ENCODE measurements around the gene METRNL.

- TF ChIP-seq SUZ12 (IDR thresholded peaks at IDR 0.05) (no peak), PKNOX1 (IDR thresholded peaks at IDR 0.05) (no peak), SP1 (IDR thresholded peaks at IDR 0.05) (no peak), HDGF (IDR thresholded peaks at IDR 0.05; ENCODE audit: borderline replicate concordance) (no peak), ELF4 (IDR thresholded peaks at IDR 0.05) (no peak), FOXM1 (IDR thresholded peaks at IDR 0.05; ENCODE audit: borderline replicate concordance) (no peak), ARNT (IDR thresholded peaks at IDR 0.05) (no peak), L3MBTL2 (conservative IDR thresholded peaks at IDR 0.05) (no peak), FOXA1 (IDR thresholded peaks at IDR 0.05) (no peak), FOXK2 (IDR thresholded peaks at IDR 0.05) (no peak), NFRKB (IDR thresholded peaks at IDR 0.05) (no peak), ZNF384 (IDR thresholded peaks at IDR 0.05) (no peak)
Observed at GRCh38 chr17:83080858-83081683, 1.7 kb downstream of the METRNL start.
